Suprapubic skin (tissue), 4 donors: ENCODE data around the gene HCRT. TPM values are rescaled to one million over a fixed set of nuclear protein-coding genes. Genes with fewer than 3 reads are reported as not detected.
A peak's percentile ranks its signal among the peaks of the same experiment; 100 is the strongest.
"Not testable (repeated sequence)": the region's sequence is repeated elsewhere in the genome, so short reads cannot be mapped to it uniquely, and the experiment has no call there.

Source experiments
- DNase-seq, 2 donors: peaks; one replicate each; pipeline ENCODE4 v3.0.0-alpha.2; 2019; ENCODE audit warnings: low spot score in 2 of 2
- H3K27ac ChIP-seq: fragments of 200-600 bp; sonication (generic); one replicate; pipeline ENCODE4 v1.5.1; 2019
- H3K27me3 ChIP-seq: fragments of 200-600 bp; sonication (generic); one replicate; pipeline ENCODE4 v1.5.1; 2019
- H3K36me3 ChIP-seq: fragments of 200-600 bp; sonication (generic); one replicate; pipeline ENCODE4 v1.5.1; 2019
- H3K4me1 ChIP-seq: fragments of 200-600 bp; sonication (generic); one replicate; pipeline ENCODE4 v1.5.1; 2019
- H3K4me3 ChIP-seq: fragments of 200-600 bp; sonication (generic); one replicate; pipeline ENCODE4 v1.5.1; 2019; ENCODE audit warnings: mild to moderate bottlenecking
- H3K9me3 ChIP-seq: fragments of 200-600 bp; sonication (generic); one replicate; pipeline ENCODE4 v1.5.1; 2019
- EP300 ChIP-seq: sonication (generic); formaldehyde crosslinking; IDR thresholded peaks from one replicate; pipeline ENCODE4 v1.6.1; 2017; ENCODE audit warnings: antibody characterized with exemption
- POLR2A ChIP-seq, 2 donors: fragments of 450-650 bp; IDR thresholded peaks; one replicate each; pipeline ENCODE4 v1.6.1; 2017; ENCODE audit warnings: antibody characterized with exemption in 2 of 2, mild to moderate bottlenecking in 2 of 2, moderate library complexity in 2 of 2
- POLR2AphosphoS5 ChIP-seq, 3 donors: sonication (generic); formaldehyde crosslinking; IDR thresholded peaks; one replicate each; pipeline ENCODE4 v1.6.1; 2017; ENCODE audit warnings: antibody characterized with exemption in 3 of 3
- WGBS: methylation state at CpG from one replicate; pipeline ENCODE4 v1.1.5; 2018; 5-methylcytosine and 5-hydroxymethylcytosine counted together
- total RNA-seq, 4 donors: library from RNA; depleted of rRNA; stranded (reverse); fragments of >200 nt; gene quantifications; one replicate each; pipeline ENCODE4 v1.1.0, GENCODE V29; 2016
- TF ChIP-seq, protein P1 (sequence below), 2 donors: fragments of 200-600 bp in 1 of 2; fragments of 450-650 bp in 1 of 2; sonication (generic) in 1 of 2; IDR thresholded peaks; one replicate each; pipeline ENCODE4 v1.5.1; 2016 to 2019; ENCODE audit warnings: antibody characterized with exemption in 2 of 2, mild to moderate bottlenecking in 1 of 2, moderate library complexity in 1 of 2

The HCRT gene
- total RNA-seq, 4 donors from 2014 or later, result not detected

- H3K27ac ChIP-seq, result no peak overlapping the region
- peaks cover 55% of the 10 kb centered on the region for H3K36me3 ChIP-seq
- H3K4me3 ChIP-seq, result no peak overlapping the region
- WGBS, result 96% methylated on average over 5 of the region's 5 CpGs
- H3K27me3 ChIP-seq, result no peaks in the 10 kb centered on the region
- no peaks in the 10 kb centered on the region for H3K9me3 ChIP-seq
- TF ChIP-seq POLR2A (IDR thresholded peaks at IDR 0.05) (no peak), POLR2AphosphoS5 (IDR thresholded peaks at IDR 0.05) (no peak), EP300 (no peak)
- TF ChIP-seq, protein P1, sequence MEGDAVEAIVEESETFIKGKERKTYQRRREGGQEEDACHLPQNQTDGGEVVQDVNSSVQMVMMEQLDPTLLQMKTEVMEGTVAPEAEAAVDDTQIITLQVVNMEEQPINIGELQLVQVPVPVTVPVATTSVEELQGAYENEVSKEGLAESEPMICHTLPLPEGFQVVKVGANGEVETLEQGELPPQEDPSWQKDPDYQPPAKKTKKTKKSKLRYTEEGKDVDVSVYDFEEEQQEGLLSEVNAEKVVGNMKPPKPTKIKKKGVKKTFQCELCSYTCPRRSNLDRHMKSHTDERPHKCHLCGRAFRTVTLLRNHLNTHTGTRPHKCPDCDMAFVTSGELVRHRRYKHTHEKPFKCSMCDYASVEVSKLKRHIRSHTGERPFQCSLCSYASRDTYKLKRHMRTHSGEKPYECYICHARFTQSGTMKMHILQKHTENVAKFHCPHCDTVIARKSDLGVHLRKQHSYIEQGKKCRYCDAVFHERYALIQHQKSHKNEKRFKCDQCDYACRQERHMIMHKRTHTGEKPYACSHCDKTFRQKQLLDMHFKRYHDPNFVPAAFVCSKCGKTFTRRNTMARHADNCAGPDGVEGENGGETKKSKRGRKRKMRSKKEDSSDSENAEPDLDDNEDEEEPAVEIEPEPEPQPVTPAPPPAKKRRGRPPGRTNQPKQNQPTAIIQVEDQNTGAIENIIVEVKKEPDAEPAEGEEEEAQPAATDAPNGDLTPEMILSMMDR (IDR thresholded peaks at IDR 0.05), result no peak
- peaks cover 12% of the 10 kb centered on the region for H3K4me1 ChIP-seq
- no peak for DNase-seq
Observed at GRCh38 chr17:42225646-42226045, 40.4 kb upstream of the HCRT start.

DNA sequence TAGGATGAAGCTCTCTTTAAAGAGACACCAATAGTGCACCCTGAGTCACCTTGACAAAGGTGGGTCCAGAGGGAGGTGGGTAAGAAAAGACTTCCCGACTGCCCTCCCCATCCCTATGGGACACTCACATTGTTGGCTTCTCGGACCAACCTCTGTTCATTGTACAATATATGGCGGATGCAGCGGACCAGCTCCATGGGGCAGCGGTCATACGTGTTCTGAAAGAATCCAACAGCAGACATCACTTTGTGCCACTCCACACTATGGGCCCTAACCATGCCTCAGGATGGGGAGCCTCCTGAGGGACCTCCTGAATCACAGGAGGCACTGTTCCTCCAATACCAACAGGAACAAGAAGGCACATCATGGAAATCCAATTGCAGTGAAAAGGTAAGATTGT, 39.4 kb upstream of the HCRT start:
- Histone ChIP-seq H3K9me3 (no peaks in the 10 kb centered on the region), H3K36me3 (peaks cover 63% of the 10 kb centered on the region), H3K4me3 (no peak overlapping the region), H3K27ac (no peak overlapping the region), H3K27me3 (no peaks in the 10 kb centered on the region), H3K4me1 (peaks cover 12% of the 10 kb centered on the region)
- WGBS, result 98% methylated on average over 6 of the region's 6 CpGs
- no peak for DNase-seq
- TF ChIP-seq, protein P1 (IDR thresholded peaks at IDR 0.05), result no peak
- TF ChIP-seq EP300 (no peak), POLR2AphosphoS5 (IDR thresholded peaks at IDR 0.05) (no peak), POLR2A (IDR thresholded peaks at IDR 0.05) (no peak)

DNA sequence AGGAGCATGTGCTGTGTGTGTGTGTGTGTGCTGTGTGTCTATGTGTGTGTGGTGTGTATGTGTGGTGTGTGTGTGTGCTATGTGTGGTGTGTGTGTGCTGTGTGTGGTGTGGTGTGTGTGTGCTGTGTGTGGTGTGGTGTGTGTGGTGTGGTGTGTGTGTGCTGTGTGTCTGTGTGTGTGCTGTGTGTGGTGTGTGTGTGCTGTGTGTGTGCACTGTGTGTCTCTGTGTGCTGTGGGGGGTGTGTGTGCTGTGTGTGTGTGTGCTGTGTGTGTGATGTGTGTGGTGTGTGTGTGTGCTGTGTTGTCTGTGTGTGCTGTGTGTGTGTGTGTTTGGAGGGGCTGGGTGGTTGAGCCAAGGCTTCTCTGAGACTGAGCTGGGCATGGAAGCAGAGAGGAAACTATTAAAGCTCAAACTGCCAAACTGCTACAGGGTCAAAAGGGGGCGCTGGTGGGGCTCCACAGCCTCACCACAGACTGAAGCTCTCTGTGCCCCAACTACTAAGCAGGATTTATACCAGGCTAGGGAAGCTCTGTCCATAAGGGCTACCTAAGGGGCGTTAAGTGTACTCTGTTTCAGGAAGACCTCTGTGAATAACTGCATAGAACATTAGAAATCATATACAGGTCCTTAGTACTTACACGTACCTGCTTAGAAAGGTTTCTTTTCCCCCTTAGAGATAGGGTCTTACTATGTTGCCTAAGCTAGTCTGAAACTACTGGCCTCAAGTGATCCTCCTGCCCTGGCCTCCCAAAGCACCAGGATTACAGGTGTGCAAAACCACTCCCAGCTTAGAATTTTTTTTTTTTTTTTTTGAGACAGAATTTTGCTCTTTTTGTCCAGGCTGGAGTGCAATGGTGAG, 36.9 kb upstream of the HCRT start:
- H3K27ac ChIP-seq, result no peak overlapping the region
- 53% methylated on average over 3 of the region's 3 CpGs for WGBS
- no peaks in the 10 kb centered on the region for H3K27me3 ChIP-seq
- peaks cover 72% of the 10 kb centered on the region for H3K36me3 ChIP-seq
- DNase-seq, result no peak
- TF ChIP-seq, protein P1 (IDR thresholded peaks at IDR 0.05), result peak; percentile 20 to 44
- no peak for TF ChIP-seq POLR2AphosphoS5 (IDR thresholded peaks at IDR 0.05)
- no peaks in the 10 kb centered on the region for H3K9me3 ChIP-seq
- H3K4me1 ChIP-seq, result no peaks in the 10 kb centered on the region
- no peak overlapping the region for H3K4me3 ChIP-seq

DNA sequence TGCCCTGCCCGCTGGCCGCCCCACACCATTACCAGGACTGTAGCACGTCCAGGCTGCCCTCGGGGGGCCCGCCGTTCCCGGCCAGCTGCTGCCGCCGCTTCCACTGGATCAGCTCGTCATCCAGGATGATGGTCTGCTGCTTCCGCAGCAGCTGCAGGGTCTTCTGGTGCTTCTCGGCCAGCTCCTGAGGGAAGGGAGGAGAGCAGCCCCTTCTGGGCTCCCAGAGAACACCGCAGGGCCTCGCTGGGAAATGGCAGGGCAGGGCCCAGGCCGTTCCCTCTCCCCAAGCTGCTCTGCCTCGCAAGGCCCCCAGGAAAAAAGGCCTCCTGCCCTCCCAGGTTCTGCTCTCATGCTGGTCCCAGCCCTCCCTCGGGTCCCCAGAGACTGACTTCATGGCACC, 34.0 kb upstream of the HCRT start:
- not testable (repeated sequence) for H3K27ac ChIP-seq, H3K4me1 ChIP-seq, H3K9me3 ChIP-seq, H3K4me3 ChIP-seq, DNase-seq, H3K27me3 ChIP-seq
- no CpG with 5 or more reads among the region's 17 CpGs for whole genome bisulfite sequencing
- H3K36me3 ChIP-seq, result peaks cover 82% of the 10 kb centered on the region

DNA sequence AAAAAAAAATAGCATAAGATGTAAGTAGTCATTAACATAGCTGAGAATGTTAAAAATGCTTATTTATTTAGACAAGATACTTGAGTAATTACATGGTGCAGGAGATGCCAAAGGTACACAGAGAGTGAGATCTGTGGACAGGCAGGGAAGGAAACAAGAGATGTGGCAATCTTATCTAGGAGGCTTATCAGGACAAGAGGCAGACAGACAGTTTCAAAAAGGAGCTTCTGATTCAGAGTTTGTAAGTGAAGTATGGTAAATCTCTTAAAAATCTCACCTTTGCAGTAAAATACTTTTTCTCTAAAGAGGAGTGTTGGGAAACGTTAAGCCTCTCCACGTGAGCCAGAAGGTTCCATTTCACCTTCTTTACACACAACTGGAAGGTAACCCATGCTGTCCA, 28.9 kb upstream of the HCRT start:
- DNase-seq, result no peak
- Histone ChIP-seq H3K4me3 (no peak overlapping the region), H3K4me1 (peaks cover 11% of the 10 kb centered on the region), H3K27ac (no peak overlapping the region), H3K27me3 (no peaks in the 10 kb centered on the region), H3K36me3 (peaks cover 89% of the 10 kb centered on the region), H3K9me3 (no peaks in the 10 kb centered on the region)
- TF ChIP-seq, protein P1 (IDR thresholded peaks at IDR 0.05), result no peak
- TF ChIP-seq POLR2AphosphoS5 (IDR thresholded peaks at IDR 0.05), result no peak
- no peak for TF ChIP-seq EP300
- no peak for TF ChIP-seq POLR2A (IDR thresholded peaks at IDR 0.05)
- 92% methylated on average over 2 of the region's 2 CpGs for WGBS
